ENCODE measurements around the gene RFNG. TPM values are rescaled to one million over a fixed set of nuclear protein-coding genes. Genes with fewer than 3 reads are reported as not detected.

RFNG gene
- polyA plus RNA-seq, 4 donors: 36.9 to 61.9 (median 40.6) TPM

DNA sequence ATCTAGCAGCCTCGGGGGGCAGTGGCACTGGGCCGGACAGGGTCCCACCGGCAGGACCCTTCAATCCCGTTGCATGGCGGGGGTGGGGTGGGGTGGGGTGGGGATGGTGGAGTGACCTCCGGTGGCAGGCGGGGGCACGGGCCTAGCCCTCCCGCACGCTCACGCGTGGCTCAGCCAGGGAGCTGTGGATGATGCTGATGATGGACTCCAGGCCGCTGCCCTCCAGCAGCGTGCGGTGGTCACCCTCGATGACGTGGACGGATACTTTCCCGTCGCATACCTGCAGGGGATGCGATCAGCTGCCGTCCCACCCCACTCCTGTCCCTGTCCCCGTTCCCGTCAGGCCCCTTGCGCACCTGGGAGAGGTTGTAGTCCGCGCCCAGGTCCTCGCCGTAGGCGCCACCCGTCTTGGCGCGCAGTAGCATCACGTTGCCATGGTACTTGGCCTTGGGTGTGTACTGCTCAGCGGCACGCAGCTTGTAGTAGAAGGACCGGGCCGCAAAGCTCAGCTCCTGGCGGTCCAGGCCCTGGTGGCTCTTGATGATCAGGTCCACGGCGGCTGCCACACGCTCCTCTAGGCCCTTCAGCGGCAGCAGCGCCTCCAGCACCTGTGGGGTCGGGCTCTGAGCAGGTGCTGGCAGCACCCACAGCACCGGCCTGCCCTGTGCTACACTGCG lies 27.5 kb upstream of the RFNG start:
- no peak for DNase-seq (ENCODE audit: low read depth in 4 of 4, low spot score in 3 of 4)

DNA sequence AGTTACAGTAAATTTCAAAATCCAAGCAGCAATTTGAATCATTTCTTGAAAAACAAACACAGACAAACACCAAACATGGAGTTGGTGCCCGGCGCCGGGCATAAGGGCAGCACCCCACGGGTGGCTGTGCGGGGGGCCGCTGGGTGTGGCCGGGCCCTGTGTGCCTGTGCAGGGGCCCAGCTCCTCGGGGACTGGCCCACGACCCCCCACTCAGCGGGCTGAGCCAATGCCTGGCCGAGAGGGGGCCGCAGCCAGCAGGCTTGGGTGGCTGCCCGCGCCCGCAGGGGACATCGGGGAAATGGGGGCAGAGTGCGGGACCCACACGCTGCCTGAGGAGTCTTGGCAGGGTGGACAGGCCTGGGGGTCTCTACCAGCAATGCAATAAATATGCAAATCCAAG lies 26.8 kb upstream of the RFNG start:
- no peak for DNase-seq (ENCODE audit: low read depth in 4 of 4, low spot score in 3 of 4)

DNA sequence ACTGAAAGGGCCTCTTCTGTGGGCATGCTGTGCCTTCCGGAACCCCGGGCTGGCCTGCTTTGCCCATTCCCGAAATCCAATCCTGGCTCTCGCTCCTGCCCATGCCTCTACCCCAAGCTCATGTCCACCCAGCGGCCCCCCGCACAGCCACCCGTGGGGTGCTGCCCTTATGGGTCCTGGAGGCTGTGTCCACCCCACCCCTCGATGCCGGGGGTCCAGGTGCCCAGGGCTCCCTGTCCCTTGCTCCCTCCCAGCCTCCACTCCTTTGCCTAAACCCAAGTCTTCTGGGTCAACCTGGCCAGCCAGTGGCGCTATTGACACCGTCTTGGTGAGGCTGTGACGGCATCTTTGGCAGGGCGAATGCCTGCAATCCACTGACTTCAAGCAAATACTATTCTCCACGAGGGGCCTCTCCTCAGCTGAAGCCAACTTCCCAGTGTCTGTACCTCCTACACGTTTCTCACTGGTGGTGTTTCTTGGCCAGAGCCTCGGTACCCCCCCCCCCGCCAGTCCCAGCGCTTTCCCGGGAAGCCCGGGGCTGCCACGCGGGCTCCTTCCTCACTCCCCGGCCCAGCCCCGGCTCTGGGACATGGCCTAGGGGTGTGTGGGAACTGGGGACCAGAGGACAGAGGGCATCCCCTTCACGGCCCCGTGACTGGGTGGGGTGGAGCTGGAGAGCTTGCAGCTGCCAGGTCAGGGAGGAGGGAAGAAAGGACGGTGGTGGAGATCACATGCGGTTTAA lies 26.2 kb upstream of the RFNG start:
- no peak for DNase-seq (ENCODE audit: low read depth in 4 of 4, low spot score in 3 of 4)

DNA sequence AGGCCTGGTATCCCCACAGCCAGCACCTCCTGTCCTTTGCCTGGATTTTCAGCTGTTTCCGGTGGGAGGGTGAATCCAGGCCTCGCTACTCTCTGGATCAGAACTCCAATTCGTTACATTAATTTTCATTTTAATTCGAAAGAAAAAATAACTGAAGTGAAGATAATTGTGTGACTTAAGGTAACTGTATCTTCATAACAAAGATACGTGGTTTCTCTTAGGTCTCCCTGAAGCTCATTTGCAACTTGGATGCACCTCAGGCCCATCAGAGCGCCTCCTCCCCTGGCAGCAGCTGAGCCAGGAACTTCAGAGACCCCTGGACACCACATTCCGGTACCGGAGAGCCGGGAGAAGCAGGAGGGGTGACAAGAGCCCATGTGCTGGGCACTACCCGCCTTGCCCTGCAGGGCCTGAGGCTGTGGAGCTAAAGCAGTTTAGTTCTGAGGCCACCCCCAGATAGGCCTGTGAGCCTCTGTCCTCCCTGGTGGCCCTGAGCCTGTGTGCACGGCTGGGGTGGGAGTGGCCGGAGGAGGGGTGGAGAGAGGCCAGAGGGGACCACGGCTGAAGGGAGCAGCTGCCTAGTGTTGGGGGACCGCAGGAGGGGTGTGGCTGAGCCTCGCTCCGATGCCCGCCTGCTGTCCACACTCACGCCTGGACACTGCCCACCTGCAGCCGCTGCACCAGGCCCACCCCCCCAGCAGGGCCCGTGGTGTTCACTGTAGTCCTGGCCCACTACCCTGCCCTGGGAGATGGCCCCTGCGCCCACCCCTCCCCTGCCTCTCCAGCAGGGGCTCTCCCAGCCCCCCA lies 25.4 kb upstream of the RFNG start:
- no peak for DNase-seq (ENCODE audit: low read depth in 4 of 4, low spot score in 3 of 4)

DNA sequence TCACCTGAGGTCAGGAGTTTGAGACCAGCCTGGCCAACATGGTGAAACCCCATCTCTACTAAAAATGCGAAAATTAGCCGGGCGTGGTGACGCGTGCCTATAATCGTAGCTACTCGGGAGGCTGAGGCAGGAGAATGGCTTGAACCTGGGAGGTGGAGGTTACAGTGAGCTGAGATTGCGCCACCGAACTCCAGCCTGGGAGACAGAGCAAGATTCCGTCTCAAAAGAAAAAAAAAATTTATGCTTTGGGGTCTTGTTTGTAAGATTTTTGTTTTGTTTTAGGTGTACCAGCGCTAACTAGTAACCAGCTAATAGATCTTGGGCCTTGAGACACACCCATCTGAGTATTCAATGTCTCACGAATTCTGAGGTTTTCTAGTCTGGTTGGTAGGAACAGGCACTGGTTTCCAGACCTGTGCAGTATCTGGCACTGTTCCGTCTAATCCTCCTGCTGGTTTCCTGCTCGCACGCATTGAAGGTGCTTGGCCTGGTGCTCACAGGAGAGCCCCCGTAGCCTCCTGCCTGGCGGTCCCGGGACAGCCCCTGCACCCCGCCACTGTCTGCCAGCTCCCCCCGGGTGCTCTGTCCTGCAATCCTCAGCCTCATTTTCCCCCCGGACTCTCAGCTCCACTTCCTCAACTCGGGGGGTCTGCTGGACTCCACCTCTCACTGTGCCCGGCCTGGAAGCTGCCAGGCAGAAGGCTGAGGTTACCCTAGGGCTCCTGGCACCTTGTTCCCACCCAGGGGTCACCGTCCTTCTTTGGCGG lies 24.6 kb upstream of the RFNG start:
- no peak for DNase-seq (ENCODE audit: low read depth in 4 of 4, low spot score in 3 of 4)

DNA sequence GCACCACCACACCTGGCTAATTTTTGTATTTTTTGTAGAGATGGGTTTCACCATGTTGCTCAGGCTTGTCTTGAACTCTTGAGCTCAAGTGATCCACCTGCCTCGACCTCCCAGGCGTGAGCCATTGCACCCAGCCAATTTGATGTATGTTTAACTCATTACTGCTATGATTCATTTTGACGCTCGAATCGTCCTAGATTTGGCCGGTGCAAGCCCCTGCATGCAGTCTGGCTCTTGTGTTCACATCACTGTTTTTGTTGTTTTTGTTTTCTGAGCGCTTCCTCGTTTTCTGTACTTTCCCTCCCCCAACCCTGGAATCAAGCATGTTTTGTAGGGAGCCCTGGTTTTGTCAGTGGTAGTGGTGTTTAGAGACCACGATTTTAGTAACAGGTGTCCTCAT lies 21.8 kb upstream of the RFNG start:
- DNase-seq (ENCODE audit: low read depth in 4 of 4, low spot score in 3 of 4): no peak

DNA sequence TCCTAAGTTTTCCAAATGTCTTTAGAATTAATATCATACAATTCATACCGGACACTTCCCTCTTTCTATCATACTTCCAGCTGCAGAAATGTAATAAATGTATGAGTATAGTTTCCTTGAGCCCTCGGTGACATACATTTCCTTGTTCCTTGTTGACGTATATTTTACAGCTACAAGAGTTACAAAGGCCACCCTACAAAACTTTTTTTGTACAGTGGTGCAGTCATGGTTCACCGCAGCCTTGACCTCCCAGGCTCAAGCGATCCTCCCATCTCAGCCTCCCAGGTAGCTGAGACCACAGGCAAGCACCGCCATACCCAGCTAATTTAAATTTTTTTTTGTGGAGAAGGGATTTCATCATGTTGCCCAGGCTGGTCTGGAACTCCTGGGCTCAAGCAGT lies 21.2 kb upstream of the RFNG start:
- no peak for DNase-seq (ENCODE audit: low read depth in 4 of 4, low spot score in 3 of 4)

DNA sequence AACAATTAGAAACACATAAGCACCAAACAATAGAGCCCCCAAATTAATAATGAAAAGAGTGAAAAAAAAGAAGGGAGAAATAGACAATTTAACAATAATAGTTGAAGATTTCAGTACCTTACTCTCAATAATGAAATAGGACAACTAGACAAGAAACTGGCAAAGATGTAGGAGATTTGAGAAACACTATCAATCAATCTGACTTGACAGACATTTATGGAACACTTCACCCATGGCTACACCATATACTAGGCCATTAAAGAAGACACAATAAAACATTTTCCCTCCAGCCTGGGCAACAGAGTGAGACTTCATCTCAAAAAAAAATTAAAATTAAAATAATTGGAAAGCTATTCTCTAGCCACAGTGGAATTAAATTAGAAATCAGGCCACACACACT lies 19.0 kb upstream of the RFNG start:
- no peak for DNase-seq (ENCODE audit: low read depth in 4 of 4, low spot score in 3 of 4)

DNA sequence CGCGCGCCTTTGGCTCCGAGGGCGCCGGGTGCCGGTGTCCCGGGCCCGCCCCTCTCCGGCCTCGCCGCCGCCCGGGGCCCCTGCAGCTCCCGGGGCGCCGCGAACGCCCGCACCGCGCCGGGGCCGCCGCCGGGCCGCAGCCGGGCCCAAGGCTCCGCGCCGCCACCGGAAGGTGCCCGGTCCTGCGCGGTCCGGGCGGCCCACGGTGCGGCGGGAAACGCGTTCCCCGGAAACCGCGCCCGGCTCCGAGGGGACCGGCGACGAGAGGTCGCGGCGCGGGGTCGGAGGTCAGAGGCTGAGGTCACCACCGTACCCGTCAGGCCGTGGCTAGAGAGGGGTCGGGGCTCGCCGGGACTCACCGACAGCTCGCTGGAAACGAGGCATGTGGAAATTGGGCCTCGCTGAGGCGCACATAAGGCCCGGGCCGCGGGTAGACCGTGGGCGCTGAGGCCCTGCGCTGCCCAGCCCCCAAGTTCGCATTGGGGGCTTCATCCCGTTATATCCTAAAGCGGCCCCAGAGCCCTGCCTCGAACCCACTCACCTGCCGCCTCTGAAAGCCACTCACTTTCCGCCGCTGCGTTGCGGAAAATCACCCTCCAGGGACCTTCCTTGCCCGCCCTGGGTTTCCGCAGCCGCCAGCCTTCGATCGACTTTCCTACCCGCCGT lies 14.2 kb upstream of the RFNG start, which contains the start of gene DUS1L:
TSS of gene DUS1L (minus strand) at position 167 of the 666 bp plus-strand sequence. CDS start 745 bp downstream, outside the sequence.
- no peak for DNase-seq (ENCODE audit: low read depth in 4 of 4, low spot score in 3 of 4)

DNA sequence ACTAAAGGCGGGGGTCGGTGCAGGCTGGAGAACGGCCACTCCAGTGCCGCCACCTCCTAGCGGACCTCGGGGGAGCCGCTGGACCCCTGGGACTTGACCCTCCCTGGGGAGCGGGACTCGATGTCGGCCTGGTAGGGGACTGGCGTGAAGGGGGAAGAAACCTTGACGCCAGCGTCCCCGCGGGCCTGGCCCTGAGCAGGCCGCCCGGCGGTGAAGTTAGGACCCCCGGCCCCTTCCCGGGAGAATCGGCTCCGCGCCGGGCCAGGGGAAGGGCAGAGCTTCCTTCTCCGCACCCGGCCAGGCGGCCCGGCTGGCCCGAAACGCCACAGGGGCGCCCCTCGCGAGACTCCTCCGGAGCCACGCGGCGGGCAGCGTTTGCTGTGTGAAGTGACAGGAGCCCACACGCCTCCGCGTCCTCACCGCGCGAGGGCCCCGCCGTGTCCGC lies 13.6 kb upstream of the RFNG start:
- no peak for DNase-seq (ENCODE audit: low read depth in 4 of 4, low spot score in 3 of 4)

DNA sequence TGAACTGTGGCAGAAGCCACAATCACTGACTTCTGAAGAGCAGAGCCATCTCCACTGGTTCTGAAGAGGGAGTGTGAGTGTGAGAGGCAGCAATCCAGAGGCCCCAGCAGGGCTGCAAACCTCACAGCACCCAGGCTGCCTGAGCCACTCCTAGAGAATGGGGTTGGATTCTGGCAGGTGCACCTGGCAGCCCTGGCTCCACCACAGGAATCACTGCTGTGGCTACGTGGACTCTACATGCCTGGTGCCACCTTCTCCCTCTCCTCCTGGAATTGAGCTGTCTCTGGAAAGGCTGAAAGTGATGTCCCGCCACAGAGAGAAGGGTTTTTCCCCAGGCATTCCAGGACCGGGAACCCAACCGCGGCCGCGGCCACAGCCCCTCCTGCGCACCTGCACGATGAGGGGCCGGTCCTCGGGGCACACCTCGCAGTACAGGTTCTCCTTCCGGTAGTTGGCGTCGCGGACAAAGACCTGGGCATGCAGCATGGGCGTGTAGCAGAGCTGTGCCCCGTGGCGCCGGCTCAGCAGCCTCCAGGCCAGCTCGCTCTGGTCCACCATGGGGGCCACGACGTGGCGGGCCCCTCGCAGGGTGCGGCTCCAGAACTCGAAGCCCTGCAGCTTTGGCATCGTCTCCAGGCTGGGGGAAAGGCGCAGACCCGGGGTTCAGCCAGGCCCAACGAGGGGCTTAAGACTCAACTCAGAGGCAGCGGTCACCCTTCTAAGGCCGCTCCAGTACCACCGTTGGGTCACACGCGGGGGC lies 13.0 kb upstream of the RFNG start:
- DNase-seq (ENCODE audit: low read depth in 4 of 4, low spot score in 3 of 4): no peak

DNA sequence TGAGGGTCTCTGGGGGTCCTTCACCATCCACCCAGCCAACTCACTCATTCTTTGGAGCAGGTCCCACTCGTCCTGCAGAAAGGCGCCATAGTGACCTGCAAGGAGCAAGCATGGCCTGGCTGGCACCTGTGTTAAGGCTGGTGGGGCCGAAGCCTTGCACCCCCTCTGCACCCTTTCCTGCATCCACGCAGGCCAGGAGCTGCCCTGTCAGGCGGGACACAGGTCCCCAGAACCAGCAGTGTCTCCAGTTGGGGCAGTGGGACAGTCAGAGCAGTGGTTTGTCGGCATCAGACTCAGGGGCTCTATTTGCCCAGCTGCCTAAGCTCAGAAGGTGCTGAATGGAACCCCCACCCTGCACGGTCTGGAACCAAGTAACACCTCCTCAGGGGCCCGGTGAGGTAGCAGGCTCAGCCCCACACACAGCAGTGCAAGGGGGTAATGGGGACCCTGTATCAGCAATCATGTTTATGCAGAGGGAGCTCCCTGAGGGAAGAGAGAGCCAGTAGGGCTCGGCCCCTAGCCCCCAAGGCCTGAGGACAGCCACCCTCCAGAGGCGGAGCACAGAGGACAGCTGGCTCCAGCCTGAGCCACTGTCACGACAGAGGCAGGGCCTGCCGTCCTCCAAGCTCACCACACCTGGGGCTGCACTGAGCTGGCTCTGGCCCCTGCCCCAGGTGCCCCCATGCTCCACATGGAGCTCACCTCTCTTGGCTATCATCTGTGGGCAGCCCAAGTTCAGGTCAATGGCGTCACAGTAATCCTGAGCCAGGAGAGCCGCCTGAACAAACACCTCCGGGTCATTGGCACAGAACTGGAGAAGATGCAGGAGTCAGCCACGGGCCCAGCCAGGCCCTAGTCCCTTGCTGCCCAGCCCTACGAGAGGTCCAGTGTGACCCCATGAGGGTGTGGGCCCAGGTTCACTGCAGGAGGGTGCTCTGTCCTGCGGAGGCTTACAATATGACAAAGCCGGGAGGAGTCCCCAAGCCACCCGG lies 12.1 kb upstream of the RFNG start:
- no peak for DNase-seq (ENCODE audit: low read depth in 4 of 4, low spot score in 3 of 4)

DNA sequence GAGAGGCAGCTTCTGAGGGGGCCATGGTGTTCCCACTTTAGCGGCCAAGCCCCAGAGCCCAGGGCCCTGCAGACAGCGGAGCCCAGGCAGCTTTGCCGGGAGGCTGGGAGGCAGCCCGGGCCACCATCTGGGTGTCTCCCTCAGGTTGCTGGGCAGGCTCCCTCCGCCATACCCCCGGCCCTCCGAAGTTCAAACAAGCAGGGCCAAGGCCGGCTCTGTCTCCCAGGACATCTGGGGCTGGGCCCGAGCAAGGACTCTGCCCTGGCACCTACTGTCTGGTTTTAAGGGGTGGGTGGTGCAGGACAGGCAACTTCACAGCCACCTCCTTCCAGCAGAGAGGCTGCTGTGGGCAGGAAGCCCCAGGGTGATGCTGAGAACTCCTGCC lies 11.4 kb upstream of the RFNG start:
- no peak for DNase-seq (ENCODE audit: low read depth in 4 of 4, low spot score in 3 of 4)

DNA sequence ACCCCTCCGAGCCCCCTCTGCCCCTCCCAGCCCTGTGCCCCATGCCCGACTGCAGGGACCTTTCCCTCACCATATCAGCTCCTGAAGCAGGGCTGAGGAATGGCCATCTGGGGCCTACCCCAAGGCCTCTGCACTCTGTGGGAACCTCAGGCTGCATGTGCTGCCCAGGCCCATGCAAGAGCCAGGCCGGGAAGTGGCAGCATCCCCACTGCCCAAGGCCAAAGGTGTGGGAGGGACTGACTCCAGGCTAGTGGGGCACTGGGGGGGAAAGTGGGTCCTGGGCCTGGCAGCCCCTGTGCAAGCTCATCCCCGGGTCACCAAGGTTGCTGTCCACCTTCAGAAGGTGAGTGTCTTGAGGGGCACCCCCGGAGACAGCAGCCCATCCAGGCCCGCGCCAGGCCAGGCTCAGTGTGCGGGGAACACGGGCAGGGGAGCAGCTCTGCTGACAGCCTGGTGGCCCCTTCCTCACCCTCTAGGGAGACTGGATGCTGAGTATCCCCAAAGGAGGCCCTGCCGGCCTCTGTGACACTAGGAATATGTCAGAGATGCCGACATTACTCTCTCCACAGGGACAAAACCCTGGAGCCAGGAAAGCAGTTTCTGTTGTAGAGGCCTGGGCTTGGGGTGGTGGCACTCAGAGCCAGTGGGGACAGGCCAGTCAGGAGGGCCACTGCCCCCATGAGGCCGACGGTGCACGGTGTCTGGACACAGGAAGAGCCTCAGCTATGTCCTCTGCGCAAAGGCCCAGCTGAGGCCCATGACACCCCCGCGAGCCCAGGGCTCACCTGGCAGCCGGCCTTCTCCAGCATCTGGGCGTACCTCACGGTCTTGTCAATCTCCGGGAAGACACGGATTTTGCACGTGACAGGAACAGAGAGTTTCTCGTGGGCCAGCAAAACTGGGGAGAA lies 10.7 kb upstream of the RFNG start:
- no peak for DNase-seq (ENCODE audit: low read depth in 4 of 4, low spot score in 3 of 4)

DNA sequence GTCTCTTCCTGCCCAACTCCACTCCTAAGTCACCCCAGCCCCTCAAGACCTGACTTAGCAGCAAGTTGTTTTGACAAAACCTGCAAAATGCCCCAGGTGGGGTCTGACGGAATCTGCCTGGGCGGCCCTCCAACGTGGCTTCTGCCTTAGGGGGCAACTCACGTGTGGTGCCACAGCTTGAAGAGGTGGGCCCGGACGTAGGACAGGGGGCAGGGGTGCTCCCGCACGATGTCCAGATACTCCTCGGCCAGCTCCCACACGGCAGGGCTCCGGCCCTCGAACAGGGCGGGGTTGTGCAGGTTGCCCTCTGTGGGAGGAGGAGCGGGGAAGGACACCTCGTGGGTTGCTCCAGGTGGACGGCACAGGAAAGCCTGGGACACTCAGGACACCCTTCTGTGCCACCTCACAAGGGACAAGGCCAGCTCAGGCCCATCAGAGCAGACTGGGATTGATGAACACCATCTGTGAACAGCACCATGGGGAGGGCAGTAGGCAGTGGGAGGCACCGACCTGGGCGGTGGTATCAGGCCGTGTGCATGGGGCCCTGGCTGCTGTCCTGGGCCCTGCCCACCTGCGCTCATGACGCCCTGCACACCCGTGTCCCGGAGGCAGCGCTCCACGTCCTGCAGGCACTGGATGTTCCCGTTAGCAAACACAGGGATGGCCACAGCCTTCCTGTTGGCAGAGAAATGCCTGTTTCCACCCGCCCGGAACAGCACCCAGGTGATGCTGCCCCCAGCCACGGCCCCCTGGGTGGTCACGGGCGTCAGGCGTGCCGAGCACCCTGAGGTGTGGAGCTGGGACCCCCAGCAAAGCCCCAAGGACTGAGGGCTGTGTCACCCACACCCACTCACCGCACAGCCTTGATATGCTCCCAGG lies 9.7 kb upstream of the RFNG start:
- DNase-seq (ENCODE audit: low read depth in 4 of 4, low spot score in 3 of 4): no peak

DNA sequence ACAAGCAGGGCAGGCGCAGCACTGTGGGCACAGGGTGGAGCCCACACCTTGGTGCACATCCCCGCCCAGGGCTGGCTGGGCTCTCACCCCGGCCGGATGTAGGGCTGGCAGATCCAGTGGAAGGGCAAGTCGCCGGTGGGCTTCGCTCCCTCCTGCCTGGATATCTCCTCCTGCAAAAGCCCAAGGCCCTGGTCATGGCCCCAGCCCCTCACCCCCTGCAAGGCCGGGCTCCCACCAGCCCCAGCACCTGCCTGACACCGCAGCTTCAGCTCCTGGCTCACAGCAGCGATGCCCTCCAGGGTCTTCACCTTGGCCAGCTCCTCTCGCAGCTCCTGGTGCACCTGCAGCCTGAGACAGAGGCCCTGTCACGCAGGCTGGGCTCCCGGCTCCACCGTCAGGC lies 9.0 kb upstream of the RFNG start:
- no peak for DNase-seq (ENCODE audit: low read depth in 4 of 4, low spot score in 3 of 4)

All from left renal pelvis (tissue), 4 donors.